ENCODE data around the gene LBP.

GRCh38 chr20:38325905-38326304 is 20.4 kb upstream of the LBP start:
- TF ChIP-seq CTCF (conservative IDR thresholded peaks at IDR 0.05 in 1 of 2, IDR thresholded peaks at IDR 0.05 in 1 of 2; ENCODE audit: extremely low read depth in 1 of 2, insufficient read depth in 1 of 2, low read depth in 1 of 2, low read length in 2 of 2) (no peak), EZH2 (IDR thresholded peaks at IDR 0.05; ENCODE audit: borderline replicate concordance, low read length) (no peak)
